Mucosa of rectum (tissue), 2 donors: ENCODE measurements around the gene KLHDC8A.

Source experiments
- H3K27ac ChIP-seq, 2 donors: one replicate each; pipeline ENCODE4 v1.7.0; 2013; ENCODE audit warnings: inconsistent platforms in 2 of 2, low read depth in 2 of 2, low read length in 2 of 2
- H3K27me3 ChIP-seq, 2 donors: one replicate each; pipeline ENCODE4 v1.7.0; 2013; ENCODE audit warnings: low read length in 2 of 2; ENCODE audit not compliant: control insufficient read depth in 2 of 2, insufficient read depth in 2 of 2
- H3K36me3 ChIP-seq, 2 donors: one replicate each; pipeline ENCODE4 v1.7.0; 2013; ENCODE audit warnings: low read length in 2 of 2; ENCODE audit not compliant: control insufficient read depth in 2 of 2, insufficient read depth in 2 of 2
- H3K4me1 ChIP-seq, 2 donors: one replicate each; pipeline ENCODE4 v1.7.0; 2013; ENCODE audit warnings: low read length in 2 of 2, mild to moderate bottlenecking in 1 of 2; ENCODE audit not compliant: control insufficient read depth in 2 of 2, insufficient read depth in 2 of 2
- H3K4me3 ChIP-seq, 2 donors: one replicate each; pipeline ENCODE4 v1.7.0; 2013; ENCODE audit warnings: low read length in 2 of 2
- H3K9ac ChIP-seq, 2 donors: one replicate each; pipeline ENCODE4 v1.7.0; 2013; ENCODE audit warnings: low read length in 2 of 2, low read depth in 1 of 2, mild to moderate bottlenecking in 1 of 2
- H3K9me3 ChIP-seq, 2 donors: one replicate each; pipeline ENCODE4 v1.7.0; 2013; ENCODE audit warnings: low read length in 2 of 2; ENCODE audit not compliant: control insufficient read depth in 2 of 2
- donor health status: healthy.
- donor health status: Normal muscosa, but diverticular disease.

The KLHDC8A gene

GRCh38 chr1:205332015-205332791 lies 24.5 kb downstream of the KLHDC8A start:
- H3K9ac ChIP-seq: no peak overlapping the region
- H3K27ac ChIP-seq: no peak overlapping the region
- no peaks in the 10 kb centered on the region for H3K4me1 ChIP-seq
- H3K27me3 ChIP-seq: peaks cover 0 to 3% of the 10 kb centered on the region in 2 donors
- no peaks in the 10 kb centered on the region for H3K9me3 ChIP-seq
- H3K4me3 ChIP-seq: no peak overlapping the region
- no peaks in the 10 kb centered on the region for H3K36me3 ChIP-seq

- no peak overlapping the region for H3K27ac ChIP-seq
- no peak overlapping the region for H3K4me3 ChIP-seq
- no peaks in the 10 kb centered on the region for H3K36me3 ChIP-seq
- peaks cover 0 to 3% of the 10 kb centered on the region in 2 donors for H3K27me3 ChIP-seq
- peaks cover 2% of the 10 kb centered on the region in 2 donors for H3K4me1 ChIP-seq
- no peaks in the 10 kb centered on the region for H3K9me3 ChIP-seq
- no peak overlapping the region for H3K9ac ChIP-seq
These were observed 26.6 kb downstream of the KLHDC8A start for GRCh38 chr1:205330150-205330549.

GRCh38 chr1:205329719-205330118 lies 27.0 kb downstream of the KLHDC8A start:
- H3K4me3 ChIP-seq: no peak overlapping the region
- no peak overlapping the region for H3K27ac ChIP-seq
- H3K27me3 ChIP-seq: peaks cover 0 to 3% of the 10 kb centered on the region in 2 donors
- no peaks in the 10 kb centered on the region for H3K9me3 ChIP-seq
- H3K4me1 ChIP-seq: peaks cover 3 to 5% of the 10 kb centered on the region in 2 donors
- H3K9ac ChIP-seq: no peak overlapping the region
- H3K36me3 ChIP-seq: no peaks in the 10 kb centered on the region

GRCh38 chr1:205328476-205328875 lies 28.2 kb downstream of the KLHDC8A start:
- H3K4me3 ChIP-seq: no peak overlapping the region
- no peaks in the 10 kb centered on the region for H3K36me3 ChIP-seq
- peaks cover 3 to 5% of the 10 kb centered on the region in 2 donors for H3K4me1 ChIP-seq
- no peak overlapping the region for H3K9ac ChIP-seq
- H3K27ac ChIP-seq: no peak overlapping the region
- H3K9me3 ChIP-seq: no peaks in the 10 kb centered on the region
- H3K27me3 ChIP-seq: peaks cover 0 to 3% of the 10 kb centered on the region in 2 donors

GRCh38 chr1:205326812-205327466 lies 29.8 kb downstream of the KLHDC8A start:
- H3K36me3 ChIP-seq: no peaks in the 10 kb centered on the region
- H3K9me3 ChIP-seq: no peaks in the 10 kb centered on the region
- no peak overlapping the region for H3K9ac ChIP-seq
- peaks cover 5% of the 10 kb centered on the region in 2 donors for H3K4me1 ChIP-seq
- H3K4me3 ChIP-seq: no peak overlapping the region
- peaks cover 0 to 3% of the 10 kb centered on the region in 2 donors for H3K27me3 ChIP-seq
- H3K27ac ChIP-seq: no peak overlapping the region

GRCh38 chr1:205325334-205325884 lies 31.3 kb downstream of the KLHDC8A start:
- H3K9ac ChIP-seq: no peak overlapping the region
- no peak overlapping the region for H3K27ac ChIP-seq
- H3K27me3 ChIP-seq: peaks cover 0 to 3% of the 10 kb centered on the region in 2 donors

GRCh38 chr1:205324781-205325180 lies 31.9 kb downstream of the KLHDC8A start:
- H3K36me3 ChIP-seq: no peaks in the 10 kb centered on the region
- peaks cover 5 to 13% of the 10 kb centered on the region in 2 donors for H3K4me1 ChIP-seq
- no peaks in the 10 kb centered on the region for H3K27me3 ChIP-seq
- no peak overlapping the region for H3K27ac ChIP-seq
- H3K9ac ChIP-seq: no peak overlapping the region
- no peak overlapping the region for H3K4me3 ChIP-seq
- H3K9me3 ChIP-seq: no peaks in the 10 kb centered on the region

More at GRCh38 chr1:205325334-205325884, 31.3 kb downstream of the KLHDC8A start:
- Histone ChIP-seq H3K36me3 (no peaks in the 10 kb centered on the region), H3K9me3 (no peaks in the 10 kb centered on the region), H3K4me3 (no peak overlapping the region), H3K4me1 (peaks cover 5 to 13% of the 10 kb centered on the region in 2 donors)

GRCh38 chr1:205323794-205324193 lies 32.9 kb downstream of the KLHDC8A start:
- H3K4me1 ChIP-seq: peaks cover 15 to 19% of the 10 kb centered on the region in 2 donors
- no peaks in the 10 kb centered on the region for H3K9me3 ChIP-seq
- H3K27ac ChIP-seq: no peak overlapping the region
- no peaks in the 10 kb centered on the region for H3K36me3 ChIP-seq
- no peak overlapping the region for H3K9ac ChIP-seq
- no peak overlapping the region for H3K4me3 ChIP-seq
- H3K27me3 ChIP-seq: no peaks in the 10 kb centered on the region

GRCh38 chr1:205321959-205322283 lies 34.8 kb downstream of the KLHDC8A start:
- Histone ChIP-seq H3K27me3 (no peaks in the 10 kb centered on the region), H3K9ac (peak overlapping the region; percentile 38 to 58), H3K4me3 (peak overlapping the region; percentile 96 to 99), H3K36me3 (no peaks in the 10 kb centered on the region), H3K4me1 (peaks cover 34 to 38% of the 10 kb centered on the region in 2 donors), H3K27ac (peak overlapping the region in 1 of 2 donors; percentile 93), H3K9me3 (no peaks in the 10 kb centered on the region)
